NCI-H226 (cell line): Measurements from ENCODE around the gene RAB3D.
"Not testable (repeated sequence)": the region's sequence is repeated elsewhere in the genome, so short reads cannot be mapped to it uniquely, and the experiment has no call there.

Experiments
- DNase-seq: peaks from one replicate; pipeline ENCODE4 v3.0.0-alpha.2; 2015

RAB3D gene

GRCh38 chr19:11365557-11366117 is 26.2 kb upstream of the RAB3D start:
- DNase-seq = no peak

GRCh38 chr19:11364935-11365334 is 25.5 kb upstream of the RAB3D start:
- DNase-seq = no peak

GRCh38 chr19:11364296-11364904 is 24.9 kb upstream of the RAB3D start:
- no peak for DNase-seq

- no peak for DNase-seq
These were observed 24.4 kb upstream of the RAB3D start for GRCh38 chr19:11363881-11364280.

GRCh38 chr19:11361771-11362731 is 22.6 kb upstream of the RAB3D start:
- DNase-seq = no peak

GRCh38 chr19:11361037-11361770 is 21.7 kb upstream of the RAB3D start:
- no peak for DNase-seq

- no peak for DNase-seq
These were observed 20.0 kb upstream of the RAB3D start for GRCh38 chr19:11359421-11359820.

- no peak for DNase-seq
These were observed 17.5 kb upstream of the RAB3D start for GRCh38 chr19:11356676-11357550.

GRCh38 chr19:11356074-11356397 is 16.6 kb upstream of the RAB3D start:
- no peak for DNase-seq

GRCh38 chr19:11355160-11356073 is 16.0 kb upstream of the RAB3D start, which contains the start of gene PLPPR2:
Gene PLPPR2, plus strand, starts transcription at chr19:11355432. Its CDS starts 2,242 bp downstream, at chr19:11357674.
- peak; percentile 77 for DNase-seq

- DNase-seq = not testable (repeated sequence)
These were observed 14.6 kb upstream of the RAB3D start for GRCh38 chr19:11354102-11354501.

- no peak for DNase-seq
These were observed 9.7 kb upstream of the RAB3D start for GRCh38 chr19:11349171-11349570.

GRCh38 chr19:11347546-11348039 is 8.1 kb upstream of the RAB3D start:
- DNase-seq = no peak

- peak; percentile 98 for DNase-seq
These were observed 6.9 kb upstream of the RAB3D start, which contains the start of the genes CCDC159 and TMEM205 for GRCh38 chr19:11346104-11346940. Gene CCDC159, plus strand, starts transcription at chr19:11346519. Its CDS starts 88 bp downstream, at chr19:11346607. Gene TMEM205, minus strand, starts transcription at chr19:11346268. Its CDS starts 649 bp downstream, at chr19:11345619.

- no peak for DNase-seq
These were observed 5.8 kb upstream of the RAB3D start for GRCh38 chr19:11345122-11345803.

- no peak for DNase-seq
These were observed 3.0 kb upstream of the RAB3D start for GRCh38 chr19:11342429-11342828.

- not testable (repeated sequence) for DNase-seq
These were observed 626 bp upstream of the RAB3D start for GRCh38 chr19:11340099-11340467.

GRCh38 chr19:11338569-11339253 is 746 bp downstream of the RAB3D start:
- no peak for DNase-seq
